Fibroblast of mammary gland (primary cell): ENCODE results near the gene ALDH1L1.

Experiments
- DNase-seq: peaks from one replicate; pipeline ENCODE4 v3.0.0-alpha.2; 2010; ENCODE audit warnings: low read depth
- H3K4me3 ChIP-seq: 2 replicates; pipeline ENCODE4 v1.5.1; 2011; ENCODE audit warnings: low read depth, mild to moderate bottlenecking, low read length, moderate library complexity; ENCODE audit not compliant: control insufficient read depth
- CTCF ChIP-seq: conservative IDR thresholded peaks from 2 replicates; pipeline ENCODE4 v1.5.1; 2011; ENCODE audit warnings: low read depth, low read length, inconsistent platforms; ENCODE audit not compliant: control insufficient read depth, insufficient read depth

Gene ALDH1L1

GRCh38 chr3:126087552-126088175 is 92.7 kb downstream of the ALDH1L1 start:
- no peak overlapping the region for H3K4me3 ChIP-seq
- DNase-seq, result no peak
- TF ChIP-seq CTCF, result no peak

- no peak for DNase-seq
- H3K4me3 ChIP-seq, result no peak overlapping the region
- no peak for TF ChIP-seq CTCF
Observed at GRCh38 chr3:126085841-126086240, 94.5 kb downstream of the ALDH1L1 start.

- no peak overlapping the region for H3K4me3 ChIP-seq
- TF ChIP-seq CTCF, result no peak
- no peak for DNase-seq
Observed at GRCh38 chr3:126085276-126085675, 95.1 kb downstream of the ALDH1L1 start.

DNA sequence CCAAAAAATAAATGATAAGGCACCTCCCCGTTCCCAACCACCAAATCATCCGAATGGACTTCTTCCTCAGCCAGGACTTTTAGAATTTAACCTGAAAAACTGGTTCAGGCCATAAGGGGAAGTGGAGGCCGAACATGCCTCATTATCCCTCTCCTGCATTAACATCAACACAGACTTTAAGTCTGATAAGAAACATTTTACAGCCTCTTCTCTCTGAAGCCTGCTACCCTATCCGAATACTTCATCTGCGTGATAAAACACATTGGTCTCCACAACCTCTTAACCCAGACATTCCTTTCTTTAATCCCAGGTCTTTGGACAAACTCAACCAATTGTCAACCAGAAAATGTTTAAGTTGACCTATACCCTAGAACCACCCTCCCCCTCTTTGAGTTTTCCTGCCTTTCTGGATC is 95.6 kb downstream of the ALDH1L1 start:
- TF ChIP-seq CTCF, result no peak
- peak overlapping the region; percentile 54 for H3K4me3 ChIP-seq
- DNase-seq, result no peak

DNA sequence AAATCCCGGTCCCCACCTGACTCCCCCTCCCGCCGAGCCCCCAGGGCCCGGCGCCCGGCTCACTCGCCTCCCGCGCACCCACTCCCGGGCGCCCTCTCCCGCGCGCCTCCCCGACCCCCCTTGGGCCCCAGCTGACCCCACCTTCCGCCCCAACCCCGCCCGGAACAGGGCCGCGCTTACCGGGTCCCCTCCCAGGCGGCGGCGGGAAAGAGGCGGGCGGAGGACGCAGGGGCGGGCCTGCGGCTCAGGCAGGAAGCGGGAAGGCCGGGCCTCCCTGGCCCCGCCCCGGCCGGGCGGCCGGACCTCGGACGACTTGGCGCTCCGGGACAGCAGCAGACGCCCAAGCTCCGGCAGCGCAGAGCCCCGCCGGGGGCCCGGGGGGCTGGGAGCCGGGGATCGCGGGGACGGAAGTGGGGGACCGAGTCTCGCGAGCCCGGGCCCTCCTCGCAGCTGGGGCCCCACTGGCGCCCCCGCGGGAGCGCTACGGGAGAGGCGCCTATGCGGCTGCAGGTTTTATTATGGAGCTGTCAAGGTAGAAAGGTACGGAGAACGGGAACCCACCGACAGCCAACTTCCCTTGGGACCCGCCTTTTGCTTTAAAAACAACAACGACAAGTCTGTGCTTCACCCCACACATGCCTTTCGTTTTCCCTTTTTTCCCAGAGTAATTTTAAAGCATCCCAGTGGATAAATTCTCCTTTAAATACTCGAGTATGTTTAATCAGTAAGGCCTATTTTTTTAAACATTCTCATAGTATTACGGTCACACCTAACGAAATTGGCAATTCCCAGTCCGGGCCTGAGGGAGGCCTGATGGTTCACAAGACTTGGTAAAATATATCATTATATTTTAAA is 96.2 kb downstream of the ALDH1L1 start, which contains the start of gene SLC41A3:
TSS of gene SLC41A3 (minus strand) at position 212 of the 855 bp plus-strand sequence. CDS start 15,905 bp downstream, outside the sequence.
- H3K4me3 ChIP-seq, result peak within 1 kb of the TSS; percentile 54
- TF ChIP-seq CTCF, result no peak
- peak; percentile 62 for DNase-seq

- DNase-seq, result peak; percentile 27
- no peak for TF ChIP-seq CTCF
- peak overlapping the region; percentile 54 for H3K4me3 ChIP-seq
Observed at GRCh38 chr3:126083511-126083912, 96.9 kb downstream of the ALDH1L1 start.

GRCh38 chr3:126083138-126083445 is 97.3 kb downstream of the ALDH1L1 start:
- no peak for DNase-seq
- no peak for TF ChIP-seq CTCF
- H3K4me3 ChIP-seq, result peak overlapping the region; percentile 54
